SKM-1 treated with dmso at 0.1 percent for 144 hours (cell line): ENCODE measurements around the gene ZNF581.

Experiments
- DNase-seq: peaks from one replicate; lab custom pipeline; 2025; ENCODE audit not compliant: unreplicated experiment; lab: John Stamatoyannopoulos, UW

Gene ZNF581

GRCh38 chr19:55691561-55692481 is 48.4 kb downstream of the ZNF581 start:
- DNase-seq: no peak

DNA sequence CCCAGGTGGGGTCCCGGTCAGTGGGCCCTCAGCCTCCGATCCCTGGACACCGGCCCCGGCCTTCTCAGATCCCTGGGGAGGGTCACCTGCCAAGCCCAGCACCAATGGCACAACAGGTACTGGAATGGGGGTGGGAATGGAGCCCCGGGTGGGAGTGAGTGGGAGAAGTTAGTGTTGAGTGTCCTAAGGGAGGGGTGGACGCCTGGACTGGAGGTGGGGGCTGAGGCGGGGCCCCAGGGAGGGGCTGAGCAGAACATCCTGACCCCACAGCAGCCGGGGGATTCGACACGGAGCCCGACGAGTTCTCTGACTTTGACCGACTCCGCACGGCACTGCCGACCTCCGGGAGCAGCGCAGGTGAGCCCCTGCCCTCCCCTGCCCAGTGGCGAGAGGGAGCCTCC is 49.2 kb downstream of the ZNF581 start:
- DNase-seq: no peak

DNA sequence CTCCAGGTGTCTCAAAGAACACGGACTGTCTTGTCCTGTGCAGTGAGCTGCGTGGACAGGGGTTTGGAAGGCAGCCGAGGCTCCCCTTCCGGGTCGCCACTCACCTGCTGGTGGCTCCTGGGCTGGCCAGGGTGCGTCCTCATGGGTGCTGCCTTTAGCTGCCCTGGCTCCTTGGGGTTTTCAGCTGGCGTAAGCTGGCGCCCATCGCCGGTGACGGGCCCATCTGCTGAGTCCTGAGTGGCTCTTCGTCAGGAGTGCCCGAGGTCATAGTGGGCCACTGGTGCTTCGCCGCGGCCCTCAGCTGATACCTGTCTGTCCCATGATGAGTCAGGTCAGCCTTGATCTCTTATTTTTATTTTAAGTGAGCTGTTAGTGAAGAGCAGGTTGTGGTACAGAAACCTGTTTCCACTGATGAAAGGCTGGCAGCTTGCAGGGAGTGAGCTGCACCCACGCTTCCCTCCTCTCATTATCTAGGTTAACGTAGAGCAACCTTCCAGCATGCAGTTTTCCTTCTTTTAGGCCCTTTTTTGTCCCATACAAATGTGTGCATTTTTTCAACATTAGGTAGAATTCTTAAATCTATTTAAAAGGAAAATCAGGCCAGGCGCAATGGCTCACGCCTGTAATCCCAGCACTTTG is 50.0 kb downstream of the ZNF581 start:
- no peak for DNase-seq

DNA sequence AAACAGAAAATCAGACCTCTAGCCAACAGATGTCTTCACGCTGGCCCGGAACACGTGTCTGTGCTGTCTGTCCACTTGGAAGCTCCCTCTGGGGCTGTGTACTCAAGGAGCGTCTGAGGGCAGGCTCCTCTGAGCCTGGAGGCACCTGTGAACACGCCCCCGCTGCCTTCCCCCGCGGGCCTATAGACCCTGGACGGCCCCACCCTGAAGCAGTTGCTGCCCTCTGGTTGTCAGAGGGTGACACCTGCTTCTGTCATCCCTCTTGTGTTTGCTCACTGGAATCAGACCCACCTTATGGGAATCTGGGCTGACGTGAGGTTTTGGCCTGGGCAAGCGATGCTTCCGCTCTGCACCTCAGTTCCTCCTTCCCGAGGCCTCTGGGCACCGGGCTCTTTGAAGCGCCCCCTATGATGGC is 50.8 kb downstream of the ZNF581 start:
- no peak for DNase-seq

GRCh38 chr19:55694656-55695491 is 51.4 kb downstream of the ZNF581 start:
- no peak for DNase-seq
